Hematopoietic multipotent progenitor cell treated with erythropoietin and hydrocortisone succinate and interleukin-3 and kit ligand, for 4 days (in vitro differentiated cells): ENCODE measurements around the gene TMEM59L.

Experiments used
- DNase-seq: peaks from one replicate; pipeline ENCODE4 v3.0.0-alpha.2; 2015

Gene TMEM59L

GRCh38 chr19:18639706-18640243, 27.1 kb downstream of the TMEM59L start:
- DNase-seq = no peak

GRCh38 chr19:18644196-18645034, 31.7 kb downstream of the TMEM59L start:
- peak; percentile 86 for DNase-seq

- DNase-seq = no peak
Observed at GRCh38 chr19:18645035-18645511, 32.4 kb downstream of the TMEM59L start.

- no peak for DNase-seq
Observed at GRCh38 chr19:18646535-18647370, 34.1 kb downstream of the TMEM59L start.

- no peak for DNase-seq
Observed at GRCh38 chr19:18647371-18647767, 34.7 kb downstream of the TMEM59L start.

- no peak for DNase-seq
Observed at GRCh38 chr19:18647807-18648206, 35.1 kb downstream of the TMEM59L start.

- DNase-seq = no peak
Observed at GRCh38 chr19:18648973-18649315, 36.3 kb downstream of the TMEM59L start.

GRCh38 chr19:18649371-18650020, 36.8 kb downstream of the TMEM59L start:
- DNase-seq = peak; percentile 69

- no peak for DNase-seq
Observed at GRCh38 chr19:18650021-18650390, 37.3 kb downstream of the TMEM59L start.

- no peak for DNase-seq
Observed at GRCh38 chr19:18650468-18651041, 37.9 kb downstream of the TMEM59L start.

- no peak for DNase-seq
Observed at GRCh38 chr19:18651300-18651699, 38.6 kb downstream of the TMEM59L start.

GRCh38 chr19:18651733-18652132, 39.1 kb downstream of the TMEM59L start:
- DNase-seq = no peak

GRCh38 chr19:18653853-18654252, 41.2 kb downstream of the TMEM59L start:
- no peak for DNase-seq

GRCh38 chr19:18654469-18654868, 41.8 kb downstream of the TMEM59L start:
- no peak for DNase-seq

GRCh38 chr19:18655173-18655844, 42.6 kb downstream of the TMEM59L start:
- no peak for DNase-seq

GRCh38 chr19:18656337-18657086, 43.8 kb downstream of the TMEM59L start:
- no peak for DNase-seq

GRCh38 chr19:18657590-18658365, 45.1 kb downstream of the TMEM59L start:
- DNase-seq = no peak

GRCh38 chr19:18658366-18658855, 45.7 kb downstream of the TMEM59L start:
- DNase-seq = no peak

- DNase-seq = peak; percentile 67
Observed at GRCh38 chr19:18659281-18660050, 46.8 kb downstream of the TMEM59L start.
